Measurements from ENCODE around the gene ADK. TPM values are rescaled to one million over a fixed set of nuclear protein-coding genes. Genes with fewer than 3 reads are reported as not detected.

The ADK gene
- total and polyA plus RNA-seq, 2 donors (not counting 1 experiment from before 2014, with no cell fraction given), result 25.3 to 47.8 TPM

- Histone ChIP-seq H3K4me3 (replicated peaks in 1 of 4; ENCODE audit: control extremely low read depth in 1 of 4, insufficient read depth in 1 of 4, low read depth in 3 of 4, low read length in 4 of 4) (no peak overlapping the region), H3K36me3 (ENCODE audit: control insufficient read depth, insufficient read depth, low read length) (no peaks in the 10 kb centered on the region), H3K4me1 (ENCODE audit: control insufficient read depth, extremely low read depth, insufficient read depth, low read length) (peaks cover 4% of the 10 kb centered on the region), H3K9ac (ENCODE audit: insufficient read depth, low read length) (no peak overlapping the region), H3K79me2 (ENCODE audit: control insufficient read depth, insufficient read depth, low read length) (no peaks in the 10 kb centered on the region), H4K20me1 (ENCODE audit: control insufficient read depth, extremely low read depth, insufficient read depth, low read length) (no peaks in the 10 kb centered on the region), H2AFZ (ENCODE audit: low read length) (no peak overlapping the region), H3K4me2 (ENCODE audit: extremely low read depth, insufficient read depth, low read length) (no peak overlapping the region), H3K27ac (ENCODE audit: insufficient read depth, low read length) (peak overlapping the region; percentile 11), H3K9me3 (ENCODE audit: control insufficient read depth, insufficient read depth, low read depth, low read length) (no peaks in the 10 kb centered on the region), H3K27me3 (ENCODE audit: control insufficient read depth, insufficient read depth, low read length) (no peaks in the 10 kb centered on the region)
- TF ChIP-seq EZH2 (IDR thresholded peaks at IDR 0.05; ENCODE audit: low read length, missing control alignments), result no peak
- TF ChIP-seq CTCF (conservative IDR thresholded peaks at IDR 0.05 in 1 of 2, IDR thresholded peaks at IDR 0.05 in 1 of 2; ENCODE audit: low read depth in 1 of 2, low read length in 2 of 2), result no peak
- DNase-seq (ENCODE audit: low read depth in 2 of 2), result no peak
Observed at GRCh38 chr10:74334221-74334620, 183.2 kb downstream of the ADK start.

GRCh38 chr10:74335501-74335900 lies 184.5 kb downstream of the ADK start:
- Histone ChIP-seq H3K36me3 (ENCODE audit: control insufficient read depth, insufficient read depth, low read length) (no peaks in the 10 kb centered on the region), H3K4me1 (ENCODE audit: control insufficient read depth, extremely low read depth, insufficient read depth, low read length) (peaks cover 4% of the 10 kb centered on the region), H3K9ac (ENCODE audit: insufficient read depth, low read length) (no peak overlapping the region), H3K4me3 (replicated peaks in 1 of 4; ENCODE audit: control extremely low read depth in 1 of 4, insufficient read depth in 1 of 4, low read depth in 3 of 4, low read length in 4 of 4) (no peak overlapping the region), H3K27ac (ENCODE audit: insufficient read depth, low read length) (no peak overlapping the region), H4K20me1 (ENCODE audit: control insufficient read depth, extremely low read depth, insufficient read depth, low read length) (no peaks in the 10 kb centered on the region), H2AFZ (ENCODE audit: low read length) (no peak overlapping the region), H3K27me3 (ENCODE audit: control insufficient read depth, insufficient read depth, low read length) (no peaks in the 10 kb centered on the region), H3K4me2 (ENCODE audit: extremely low read depth, insufficient read depth, low read length) (no peak overlapping the region), H3K9me3 (ENCODE audit: control insufficient read depth, insufficient read depth, low read depth, low read length) (no peaks in the 10 kb centered on the region), H3K79me2 (ENCODE audit: control insufficient read depth, insufficient read depth, low read length) (no peaks in the 10 kb centered on the region)
- no peak for TF ChIP-seq CTCF (conservative IDR thresholded peaks at IDR 0.05 in 1 of 2, IDR thresholded peaks at IDR 0.05 in 1 of 2; ENCODE audit: low read depth in 1 of 2, low read length in 2 of 2)
- no peak for TF ChIP-seq EZH2 (IDR thresholded peaks at IDR 0.05; ENCODE audit: low read length, missing control alignments)
- no peak for DNase-seq (ENCODE audit: low read depth in 2 of 2)

- Histone ChIP-seq H2AFZ (ENCODE audit: low read length) (no peak overlapping the region), H3K27ac (ENCODE audit: insufficient read depth, low read length) (no peak overlapping the region), H4K20me1 (ENCODE audit: control insufficient read depth, extremely low read depth, insufficient read depth, low read length) (no peaks in the 10 kb centered on the region), H3K4me1 (ENCODE audit: control insufficient read depth, extremely low read depth, insufficient read depth, low read length) (peaks cover 4% of the 10 kb centered on the region), H3K9me3 (ENCODE audit: control insufficient read depth, insufficient read depth, low read depth, low read length) (no peaks in the 10 kb centered on the region), H3K27me3 (ENCODE audit: control insufficient read depth, insufficient read depth, low read length) (no peaks in the 10 kb centered on the region), H3K36me3 (ENCODE audit: control insufficient read depth, insufficient read depth, low read length) (no peaks in the 10 kb centered on the region), H3K4me2 (ENCODE audit: extremely low read depth, insufficient read depth, low read length) (no peak overlapping the region), H3K9ac (ENCODE audit: insufficient read depth, low read length) (no peak overlapping the region), H3K4me3 (replicated peaks in 1 of 4; ENCODE audit: control extremely low read depth in 1 of 4, insufficient read depth in 1 of 4, low read depth in 3 of 4, low read length in 4 of 4) (no peak overlapping the region), H3K79me2 (ENCODE audit: control insufficient read depth, insufficient read depth, low read length) (no peaks in the 10 kb centered on the region)
- TF ChIP-seq CTCF (conservative IDR thresholded peaks at IDR 0.05 in 1 of 2, IDR thresholded peaks at IDR 0.05 in 1 of 2; ENCODE audit: low read depth in 1 of 2, low read length in 2 of 2) (no peak), EZH2 (IDR thresholded peaks at IDR 0.05; ENCODE audit: low read length, missing control alignments) (no peak)
- DNase-seq (ENCODE audit: low read depth in 2 of 2), result peak in 1 of 2 donors; percentile 22
Observed at GRCh38 chr10:74337330-74338016, 186.5 kb downstream of the ADK start.

All from fibroblast of lung (primary cell).